K562 (cell line): ENCODE results near the gene MAML3. TPM values are rescaled to one million over a fixed set of nuclear protein-coding genes. Genes with fewer than 3 reads are reported as not detected.

Source experiments
- ATAC-seq: fragments of 200-7000 bp; cut with Tn5 transposase; 3 replicates; pipeline ENCODE4 v1.9.1; 2020; ENCODE audit warnings: moderate library complexity
- BruUV-seq: library from RNA; stranded (reverse); fragments of 400-500 nt; replicated peaks from 2 replicates; lab custom pipeline; 2021; lab: Mats Ljungman, UMichigan
- CTCF ChIA-PET: fragments of 300-600 bp; formaldehyde crosslinking; extraction: SDS; loops from one replicate; lab custom pipeline; 2021; ENCODE audit warnings: low intra/inter-chr PET ratio; lab: Yijun Ruan, JAX
- POLR2A ChIA-PET: fragments of 300-600, 350-650 bp; sonication (Branson Sonifier 250); formaldehyde crosslinking; extraction: SDS; loops from one replicate; lab custom pipeline; 2021; ENCODE audit warnings: antibody characterized with exemption, inconsistent platforms; lab: Yijun Ruan, JAX
- DNase-seq, 4 experiments: peaks; one replicate each; pipeline versions ENCODE4 v3.0.0 to v3.0.0-alpha.2; 2011 to 2018; ENCODE audit warnings: low spot score in 3 of 4, mixed read lengths in 3 of 4; ENCODE audit errors: extremely low read depth in 1 of 4
- FAIRE-seq: peaks from 2 replicates; lab custom pipeline; 2011; peaks lifted over from hg19 to GRCh38; lab: Jason Lieb, UNC
- H2AFZ ChIP-seq: 2 replicates; pipeline ENCODE4 v1.6.0; 2011; ENCODE audit warnings: low read depth, low read length, control low read depth, inconsistent platforms
- H3K27ac ChIP-seq: fragments of 200-600 bp; 3 replicates; pipeline ENCODE4 v1.8.0; 2011; ENCODE audit warnings: low read depth, mild to moderate bottlenecking, control low read depth, inconsistent platforms, low read length, moderate library complexity, mixed read lengths; ENCODE audit errors: extremely low read depth
- H3K27me3 ChIP-seq, 2 experiments: fragments of 300-600 bp in 1 of 2; 2 replicates in 1 of 2; 3 replicates in 1 of 2; pipeline versions ENCODE4 v1.6.0 to v1.8.0; 2011; ENCODE audit warnings: inconsistent platforms in 2 of 2, low read length in 2 of 2, mild to moderate bottlenecking in 1 of 2, mixed read lengths in 1 of 2, moderate library complexity in 1 of 2; ENCODE audit not compliant: control insufficient read depth in 2 of 2, insufficient read depth in 2 of 2
- H3K36me3 ChIP-seq: fragments of 300-600 bp; 3 replicates; pipeline ENCODE4 v1.8.0; 2011; ENCODE audit warnings: mild to moderate bottlenecking, low read length, inconsistent platforms; ENCODE audit not compliant: control insufficient read depth, insufficient read depth
- H3K4me1 ChIP-seq, 2 experiments: fragments of 200-600 bp in 1 of 2; replicated peaks in 1 of 2; 2 replicates in 1 of 2; 3 replicates in 1 of 2; pipeline versions ENCODE4 v1.5.1 to v1.8.0; 2011; ENCODE audit warnings: inconsistent platforms in 2 of 2, low read length in 2 of 2, mild to moderate bottlenecking in 1 of 2, mixed read lengths in 1 of 2, moderate library complexity in 1 of 2; ENCODE audit not compliant: control insufficient read depth in 2 of 2, insufficient read depth in 2 of 2
- H3K4me2 ChIP-seq: 2 replicates; pipeline ENCODE4 v1.6.1; 2011; ENCODE audit warnings: low read length, control low read depth, inconsistent platforms, mixed read lengths; ENCODE audit not compliant: insufficient read depth
- H3K4me3 ChIP-seq: fragments of 200-600 bp; sonication (generic), shearing (Covaris generic); 2 replicates; pipeline ENCODE4 v1.5.1; 2016; ENCODE audit warnings: control low read depth, inconsistent platforms
- H3K79me2 ChIP-seq: fragments of 200-600 bp; 3 replicates; pipeline ENCODE4 v1.8.0; 2011; ENCODE audit warnings: low read length, inconsistent platforms; ENCODE audit not compliant: control insufficient read depth, insufficient read depth
- H3K9ac ChIP-seq, 2 experiments: 2 replicates each; pipeline versions ENCODE4 v1.6.0 to v1.6.1; 2011; ENCODE audit warnings: low read depth in 2 of 2, low read length in 2 of 2, control low read depth in 1 of 2, inconsistent platforms in 1 of 2, mild to moderate bottlenecking in 1 of 2, mixed read lengths in 1 of 2; ENCODE audit not compliant: insufficient read depth in 1 of 2
- H3K9me1 ChIP-seq: one replicate; pipeline ENCODE4 v1.6.0; 2011; ENCODE audit warnings: inconsistent platforms, mild to moderate bottlenecking, low read length, moderate library complexity; ENCODE audit not compliant: control insufficient read depth, insufficient read depth
- H3K9me3 ChIP-seq: replicated peaks from 2 replicates; pipeline ENCODE4 v1.5.1; 2011; ENCODE audit warnings: low read depth, low read length, inconsistent platforms; ENCODE audit not compliant: control insufficient read depth, insufficient read depth
- H4K20me1 ChIP-seq: replicated peaks from 2 replicates; pipeline ENCODE4 v1.6.1; 2011; ENCODE audit warnings: low read length, inconsistent platforms, mixed read lengths; ENCODE audit not compliant: control insufficient read depth, insufficient read depth
- CREM ChIP-seq: IDR thresholded peaks from 2 replicates; pipeline ENCODE4 v1.6.1; 2014; ENCODE audit warnings: antibody characterized with exemption, low read depth
- DPF2 ChIP-seq: fragments of 450-650 bp; IDR thresholded peaks from 2 replicates; pipeline ENCODE4 v1.6.1; 2016
- FOXJ2 ChIP-seq: fragments of 200-800 bp; sonication (Bioruptor generic); IDR thresholded peaks from 2 replicates; pipeline ENCODE4 v1.6.1; 2016; ENCODE audit warnings: missing genetic modification characterization, missing compliant biosample characterization
- HDAC3 ChIP-seq: fragments of 450-650 bp; IDR thresholded peaks from 2 replicates; pipeline ENCODE4 v1.6.1; 2018; ENCODE audit warnings: borderline replicate concordance, mild to moderate bottlenecking, moderate library complexity; ENCODE audit not compliant: partially characterized antibody
- HNRNPH1 ChIP-seq: fragments of 200-400 bp; formaldehyde crosslinking; optimal IDR thresholded peaks from 2 replicates; pipeline ENCODE3; 2017; ENCODE audit warnings: low read depth, mild to moderate bottlenecking, low read length, moderate library complexity
- ILF3 ChIP-seq: fragments of 450-650 bp; IDR thresholded peaks from 2 replicates; pipeline ENCODE4 v1.6.1; 2018; ENCODE audit warnings: antibody characterized with exemption, mild to moderate bottlenecking, moderate library complexity, borderline replicate concordance
- IRF2 ChIP-seq: sonication (generic); formaldehyde crosslinking; IDR thresholded peaks from 2 replicates; pipeline ENCODE4 v1.8.1; 2022; ENCODE audit warnings: mild to moderate bottlenecking, missing genetic modification reagents
- MCM2 ChIP-seq: fragments of 450-650 bp; IDR thresholded peaks from 2 replicates; pipeline ENCODE4 v1.6.1; 2017; ENCODE audit warnings: low read depth, mild to moderate bottlenecking
- MTA3 ChIP-seq: fragments of 450-650 bp; formaldehyde crosslinking; IDR thresholded peaks from 2 replicates; pipeline ENCODE4 v1.6.1; 2017; ENCODE audit warnings: mild to moderate bottlenecking, borderline replicate concordance
- PRMT5 ChIP-seq: sonication (generic); formaldehyde crosslinking; IDR thresholded peaks from 2 replicates; pipeline ENCODE4 v1.5.0; 2020; ENCODE audit warnings: missing genetic modification reagents
- RUNX1 ChIP-seq: sonication (generic); IDR thresholded peaks from 2 replicates; pipeline ENCODE4 v1.6.1; 2016; ENCODE audit warnings: antibody characterized with exemption, low read depth
- SAP30 ChIP-seq: fragments of 200-600 bp; sonication (generic); IDR thresholded peaks from 2 replicates; pipeline ENCODE4 v1.6.1; 2012; ENCODE audit warnings: borderline replicate concordance, low read depth, mild to moderate bottlenecking, moderate library complexity, low read length, control low read depth, inconsistent platforms; ENCODE audit not compliant: insufficient read depth, poor library complexity, severe bottlenecking
- SLC30A9 ChIP-seq: fragments of 250-450 bp; sonication (Bioruptor Pico); IDR thresholded peaks from 2 replicates; pipeline ENCODE4 v1.8.0; 2022; ENCODE audit warnings: mild to moderate bottlenecking, moderate library complexity
- TRIM28 ChIP-seq: fragments of 450-650 bp; IDR thresholded peaks from 2 replicates; pipeline ENCODE4 v1.6.1; 2017
- XRCC4 ChIP-seq: IDR thresholded peaks from one replicate; pipeline ENCODE4 v1.6.1; 2011; ENCODE audit not compliant: insufficient read depth, insufficient read length; ENCODE audit errors: extremely low read depth
- ZFX ChIP-seq: sonication (generic); formaldehyde crosslinking; IDR thresholded peaks from 2 replicates; pipeline ENCODE4 v1.8.0; 2022; ENCODE audit warnings: mild to moderate bottlenecking, missing genetic modification reagents, moderate library complexity
- ZNF76 ChIP-seq: fragments of 250-450 bp; sonication (Bioruptor Pico); IDR thresholded peaks from 2 replicates; pipeline ENCODE4 v1.4.0; 2020; ENCODE audit warnings: mild to moderate bottlenecking, moderate library complexity, borderline replicate concordance
- ZNF77 ChIP-seq: fragments of 250-450 bp; sonication (Bioruptor Pico); IDR thresholded peaks from 2 replicates; pipeline ENCODE4 v1.5.0; 2020
- WGBS: fragments of 100-300 bp; shearing (Covaris generic); methylation state at CpG from one replicate; pipeline ENCODE4 v1.1.6; 2016; ENCODE audit warnings: low coverage, mixed read lengths; ENCODE audit not compliant: insufficient coverage; ENCODE audit errors: missing lambda C conversion rate; 5-methylcytosine and 5-hydroxymethylcytosine counted together
- in situ Hi-C: fragments of 300-500 bp; cut with MboI; formaldehyde crosslinking; loops from 4 replicates; pipeline ENCODE4 v1.15.0; 2018; ENCODE audit warnings: inconsistent platforms, mixed read lengths
- intact Hi-C: fragments of 100-400 bp; cut with micrococcal nuclease; formaldehyde crosslinking; loops from 2 replicates; pipeline ENCODE4 v1.14.2; 2022
- polyA plus RNA-seq, 8 experiments: library from polyadenylated mRNA; depleted of rRNA in 4 of 8; stranded (reverse) in 5 of 8; unstranded in 3 of 8; fragments of >200 nt; fragmentation: Nextera tagmentation in 2 of 8; fragmentation: Illumina TruSeq in 1 of 8; extraction: Ambion mirVana in 2 of 8; extraction: Trizol in 1 of 8; gene quantifications; 2 replicates each; pipeline versions ENCODE4 v1.2.1 to v1.2.3, GENCODE V29; 2011 to 2014; ENCODE audit warnings: inconsistent platforms in 1 of 8, missing spikeins in 1 of 8
- total RNA-seq, 7 experiments: library from RNA; depleted of rRNA in 6 of 7; stranded (reverse); fragments of >200 nt in 6 of 7; fragmentation: Illumina TruSeq in 2 of 7; extraction: Trizol in 2 of 7; gene quantifications; 2 replicates each; pipeline versions ENCODE4 v1.2.1 to v1.2.3, GENCODE V29; 2011 to 2021; ENCODE audit warnings: low replicate concordance in 1 of 7
- TF ChIP-seq, protein P1 (sequence below): sonication (generic); formaldehyde crosslinking; IDR thresholded peaks from 2 replicates; pipeline ENCODE4 v1.8.0; 2022; ENCODE audit warnings: missing genetic modification reagents, mild to moderate bottlenecking, borderline replicate concordance

The MAML3 gene
- total and polyA plus RNA-seq, 9 of the 15 experiments (the other 6 are each of a cell fraction or from before 2014, with no cell fraction given) = 0.01 to 0.55 (median 0.25) TPM

DNA sequence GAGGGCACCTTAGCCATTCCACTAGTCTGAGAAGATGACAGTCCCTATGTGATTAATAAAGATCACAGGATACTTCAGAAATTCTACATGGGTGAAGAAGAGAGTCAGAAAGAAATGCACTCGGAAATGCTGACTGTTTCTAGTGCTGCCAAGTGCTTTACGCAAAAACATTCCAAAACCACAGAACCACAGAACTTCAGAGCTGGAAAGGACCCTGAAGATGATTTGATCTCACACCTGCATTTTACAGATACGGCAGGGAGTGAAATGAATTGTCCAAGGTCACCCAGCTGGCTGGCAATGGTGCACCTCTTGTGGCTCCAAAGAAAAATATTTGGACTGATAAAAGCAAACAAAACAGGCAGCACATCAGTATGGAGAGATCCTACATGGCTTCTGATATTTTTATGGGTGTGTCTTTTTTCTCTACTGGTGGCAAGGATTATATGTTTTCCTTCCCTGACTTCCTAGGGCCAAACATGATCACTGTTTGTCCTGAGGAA is 115.9 kb downstream of the MAML3 start:
- ATAC-seq (no peak), FAIRE-seq (no peak), DNase-seq (no peak)
- no peak overlapping the region for H3K4me2 ChIP-seq
- H2AFZ ChIP-seq = no peak overlapping the region
- no peak overlapping the region for H3K27ac ChIP-seq
- no peak overlapping the region for H3K9ac ChIP-seq
- in situ Hi-C loops = loop anchor here (10.0 kb wide), 1 partner anchor 217 kb away; no protein-coding TSS in a partner anchor
- 0% methylated on average over 3 of the region's 3 CpGs for WGBS
- intact Hi-C loops = no loop called here
- peaks cover 0 to 23% of the 10 kb centered on the region in 2 experiments; a peak in 3 of 5 replicates for H3K27me3 ChIP-seq
- H3K9me1 ChIP-seq = no peaks in the 10 kb centered on the region
- no peaks in the 10 kb centered on the region for H3K36me3 ChIP-seq
- H4K20me1 ChIP-seq = no peaks in the 10 kb centered on the region; the same call in 1 of the 2 replicates
- POLR2A ChIA-PET = no interaction called here
- no peaks in the 10 kb centered on the region for H3K4me1 ChIP-seq
- no peak overlapping the region for H3K4me3 ChIP-seq
- no TSS peak for BruUV-seq
- H3K9me3 ChIP-seq = no peaks in the 10 kb centered on the region
- no peaks in the 10 kb centered on the region for H3K79me2 ChIP-seq
- TF ChIP-seq SAP30 = no peak
- TF ChIP-seq FOXJ2 (tag) = no peak
- no peak for TF ChIP-seq IRF2 (CRISPR knock-in tag)
- TF ChIP-seq MCM2 = no peak
- no peak for TF ChIP-seq CREM
- TF ChIP-seq ZFX = no peak
- no peak for TF ChIP-seq ZNF77
- no peak for TF ChIP-seq DPF2
- no peak for TF ChIP-seq RUNX1
- no peak for TF ChIP-seq SLC30A9 (CRISPR knock-in tag)
- TF ChIP-seq MTA3 = no peak
- TF ChIP-seq XRCC4 = no peak
- no peak for TF ChIP-seq HDAC3
- TF ChIP-seq HNRNPH1 = no peak
- no peak for TF ChIP-seq PRMT5 (CRISPR knock-in tag)
- TF ChIP-seq ILF3 = no peak
- TF ChIP-seq TRIM28 = no peak
- no peak for TF ChIP-seq ZNF76
- TF ChIP-seq, protein P1, sequence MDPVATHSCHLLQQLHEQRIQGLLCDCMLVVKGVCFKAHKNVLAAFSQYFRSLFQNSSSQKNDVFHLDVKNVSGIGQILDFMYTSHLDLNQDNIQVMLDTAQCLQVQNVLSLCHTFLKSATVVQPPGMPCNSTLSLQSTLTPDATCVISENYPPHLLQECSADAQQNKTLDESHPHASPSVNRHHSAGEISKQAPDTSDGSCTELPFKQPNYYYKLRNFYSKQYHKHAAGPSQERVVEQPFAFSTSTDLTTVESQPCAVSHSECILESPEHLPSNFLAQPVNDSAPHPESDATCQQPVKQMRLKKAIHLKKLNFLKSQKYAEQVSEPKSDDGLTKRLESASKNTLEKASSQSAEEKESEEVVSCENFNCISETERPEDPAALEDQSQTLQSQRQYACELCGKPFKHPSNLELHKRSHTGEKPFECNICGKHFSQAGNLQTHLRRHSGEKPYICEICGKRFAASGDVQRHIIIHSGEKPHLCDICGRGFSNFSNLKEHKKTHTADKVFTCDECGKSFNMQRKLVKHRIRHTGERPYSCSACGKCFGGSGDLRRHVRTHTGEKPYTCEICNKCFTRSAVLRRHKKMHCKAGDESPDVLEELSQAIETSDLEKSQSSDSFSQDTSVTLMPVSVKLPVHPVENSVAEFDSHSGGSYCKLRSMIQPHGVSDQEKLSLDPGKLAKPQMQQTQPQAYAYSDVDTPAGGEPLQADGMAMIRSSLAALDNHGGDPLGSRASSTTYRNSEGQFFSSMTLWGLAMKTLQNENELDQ (CRISPR knock-in tag) = no peak
- CTCF ChIA-PET = no interaction called here
